Prostate gland (tissue), 2 donors: ENCODE data around the gene NT5C3B.

Experiments used
- CTCF ChIP-seq, 4 experiments: fragments of 200-600 bp in 2 of 4; fragments of 450-650 bp in 2 of 4; sonication (generic) in 2 of 4; IDR thresholded peaks; 1 replicate in 3 of 4; 2 replicates in 1 of 4; pipeline ENCODE4 v1.5.1; 2016 to 2019; ENCODE audit warnings: antibody characterized with exemption in 4 of 4, mild to moderate bottlenecking in 2 of 4, moderate library complexity in 2 of 4
- POLR2A ChIP-seq: fragments of 450-650 bp; IDR thresholded peaks from one replicate; pipeline ENCODE4 v1.6.1; 2016; ENCODE audit warnings: antibody characterized with exemption, mild to moderate bottlenecking
- POLR2AphosphoS5 ChIP-seq: sonication (generic); formaldehyde crosslinking; IDR thresholded peaks from one replicate; pipeline ENCODE4 v1.6.1; 2017; ENCODE audit warnings: antibody characterized with exemption

GRCh38 chr17:41864836-41865595, 29.0 kb upstream of the NT5C3B start, which contains the start of gene KLHL11:
- TF ChIP-seq CTCF (IDR thresholded peaks at IDR 0.05), result peak in 2 of 4 experiments; percentile 16 to 33
- peak; percentile 87 for TF ChIP-seq POLR2A
- TF ChIP-seq POLR2AphosphoS5, result peak; percentile 78
